HG02870 (cell line): ENCODE results near the gene IGFBP6.
A peak's percentile ranks its signal among the peaks of the same experiment; 100 is the strongest.
"Not testable (repeated sequence)": the region's sequence is repeated elsewhere in the genome, so short reads cannot be mapped to it uniquely, and the experiment has no call there.

ENCODE experiments used
- ATAC-seq: cut with Tn5 transposase; IDR thresholded peaks from one replicate; pipeline ENCODE4 v1.9.1; 2021; ENCODE audit warnings: mild to moderate bottlenecking, moderate library complexity; ENCODE audit not compliant: unreplicated experiment

The IGFBP6 gene

DNA sequence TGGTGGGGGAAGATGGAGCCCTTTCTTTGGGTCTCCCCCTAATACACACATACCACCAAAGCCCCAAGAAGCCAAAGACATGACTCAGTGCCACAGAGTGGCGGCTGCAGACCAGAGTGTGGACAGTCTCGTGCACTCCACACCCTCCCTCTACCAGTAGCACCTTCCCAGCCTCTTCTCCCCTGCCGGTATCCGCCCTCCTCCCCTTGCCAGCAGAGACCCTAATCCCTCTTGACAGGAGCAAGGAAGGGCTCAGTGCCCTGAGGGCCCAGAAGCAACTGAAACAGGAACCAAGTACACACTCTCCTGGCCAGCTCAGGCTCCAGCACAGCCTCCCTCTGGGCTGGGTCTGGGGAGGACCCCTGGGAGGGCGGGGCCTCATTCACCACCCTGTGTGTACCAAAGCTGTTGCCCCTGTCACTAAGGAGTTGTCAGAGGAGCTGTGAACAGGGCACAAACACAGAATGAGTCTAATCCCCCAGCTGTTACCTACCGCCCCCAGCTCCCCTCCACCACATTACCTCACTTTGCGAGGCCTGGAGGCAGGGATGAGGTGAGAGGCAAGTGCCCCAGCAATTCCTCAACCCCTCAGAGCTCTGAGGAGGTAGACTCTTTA, 26.5 kb upstream of the IGFBP6 start:
- no peak for ATAC-seq

DNA sequence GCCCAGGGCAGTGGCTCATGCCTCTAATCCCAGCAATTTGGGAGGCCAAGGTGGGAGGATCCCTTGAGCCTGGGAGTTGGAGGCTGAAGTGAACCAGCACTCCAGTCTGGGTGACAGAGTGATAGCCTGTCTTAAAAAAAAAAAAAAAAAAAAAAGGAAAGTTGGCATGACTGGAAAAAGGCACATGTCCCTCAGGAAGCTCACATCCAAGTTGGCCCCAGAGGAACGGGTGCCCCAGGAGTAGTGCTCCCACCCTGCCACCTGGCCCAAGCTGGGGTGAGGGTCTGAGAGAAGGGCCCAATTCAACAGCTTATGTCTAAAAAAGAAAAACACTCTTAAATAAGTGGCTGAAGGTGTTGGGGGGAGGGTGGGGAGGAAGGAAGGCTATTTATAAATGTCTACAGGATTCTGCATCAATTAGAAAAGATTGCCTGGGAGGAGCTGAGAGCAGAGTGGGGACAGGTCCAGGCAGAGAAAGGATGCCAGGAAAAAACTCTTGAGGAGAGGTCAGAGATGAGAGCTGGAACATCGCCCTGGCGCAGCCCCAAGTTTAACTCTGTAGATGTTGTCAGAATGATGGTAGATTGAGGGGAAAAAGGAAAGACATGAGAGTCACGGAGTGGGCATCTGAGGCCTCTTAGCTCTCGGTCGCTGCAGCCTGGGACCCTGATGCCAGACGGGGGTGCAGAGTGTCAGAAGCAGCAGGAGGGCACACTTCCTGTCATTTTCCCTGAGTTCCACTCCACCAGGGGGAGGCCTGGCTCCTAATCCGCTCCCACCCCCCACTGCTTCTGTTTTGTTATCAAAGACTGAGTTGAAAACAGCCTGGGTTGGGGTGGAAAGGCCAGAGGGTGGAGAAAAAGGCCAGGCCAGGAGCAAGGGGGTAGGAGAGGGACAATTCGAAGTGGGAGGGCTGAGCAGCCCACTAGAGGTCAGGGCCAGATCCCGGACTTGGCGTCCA, 25.6 kb upstream of the IGFBP6 start:
- no peak for ATAC-seq

- no peak for ATAC-seq
These were observed 23.6 kb upstream of the IGFBP6 start for GRCh38 chr12:53073881-53074280.

DNA sequence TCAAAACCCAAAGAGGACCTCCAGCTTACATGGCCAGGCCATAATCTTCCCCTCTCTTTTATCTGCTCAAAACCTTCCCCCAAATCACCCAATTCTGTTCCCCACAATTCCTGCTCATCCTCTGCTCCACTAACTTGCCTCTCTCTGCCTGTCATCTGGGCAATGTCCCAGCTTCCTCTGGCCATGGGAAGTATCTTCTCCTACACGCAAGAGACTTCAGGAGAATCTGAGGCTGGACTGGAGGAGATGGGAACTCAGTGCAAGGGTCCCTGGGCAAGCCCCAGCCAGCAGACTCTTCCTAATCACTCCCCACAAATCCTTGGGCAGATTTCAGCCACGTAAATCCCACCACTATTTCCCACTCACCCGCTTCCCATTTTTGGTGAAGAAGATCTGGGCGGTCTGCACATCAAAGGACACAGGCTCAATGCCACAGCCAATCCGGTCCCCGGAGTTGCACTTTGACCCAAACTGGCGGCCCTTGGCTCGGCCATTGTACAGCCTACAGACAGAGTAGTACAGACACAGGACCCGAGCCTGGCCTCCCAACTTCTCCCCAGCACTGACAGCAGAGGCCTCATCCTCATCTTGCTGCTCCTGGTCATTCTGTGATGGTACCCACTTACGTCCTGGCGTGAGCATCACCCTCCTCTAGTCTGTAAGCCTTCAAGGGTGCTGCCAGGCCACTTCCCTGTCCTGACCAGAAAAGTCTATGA, 23.0 kb upstream of the IGFBP6 start:
- ATAC-seq: no peak

- ATAC-seq: no peak
These were observed 22.5 kb upstream of the IGFBP6 start for GRCh38 chr12:53074999-53075370.

GRCh38 chr12:53076461-53076860, 21.0 kb upstream of the IGFBP6 start:
- no peak for ATAC-seq

- ATAC-seq: no peak
These were observed 20.4 kb upstream of the IGFBP6 start for GRCh38 chr12:53077030-53077429.

- ATAC-seq: peak; percentile 15
These were observed 18.8 kb upstream of the IGFBP6 start for GRCh38 chr12:53078425-53079225.

DNA sequence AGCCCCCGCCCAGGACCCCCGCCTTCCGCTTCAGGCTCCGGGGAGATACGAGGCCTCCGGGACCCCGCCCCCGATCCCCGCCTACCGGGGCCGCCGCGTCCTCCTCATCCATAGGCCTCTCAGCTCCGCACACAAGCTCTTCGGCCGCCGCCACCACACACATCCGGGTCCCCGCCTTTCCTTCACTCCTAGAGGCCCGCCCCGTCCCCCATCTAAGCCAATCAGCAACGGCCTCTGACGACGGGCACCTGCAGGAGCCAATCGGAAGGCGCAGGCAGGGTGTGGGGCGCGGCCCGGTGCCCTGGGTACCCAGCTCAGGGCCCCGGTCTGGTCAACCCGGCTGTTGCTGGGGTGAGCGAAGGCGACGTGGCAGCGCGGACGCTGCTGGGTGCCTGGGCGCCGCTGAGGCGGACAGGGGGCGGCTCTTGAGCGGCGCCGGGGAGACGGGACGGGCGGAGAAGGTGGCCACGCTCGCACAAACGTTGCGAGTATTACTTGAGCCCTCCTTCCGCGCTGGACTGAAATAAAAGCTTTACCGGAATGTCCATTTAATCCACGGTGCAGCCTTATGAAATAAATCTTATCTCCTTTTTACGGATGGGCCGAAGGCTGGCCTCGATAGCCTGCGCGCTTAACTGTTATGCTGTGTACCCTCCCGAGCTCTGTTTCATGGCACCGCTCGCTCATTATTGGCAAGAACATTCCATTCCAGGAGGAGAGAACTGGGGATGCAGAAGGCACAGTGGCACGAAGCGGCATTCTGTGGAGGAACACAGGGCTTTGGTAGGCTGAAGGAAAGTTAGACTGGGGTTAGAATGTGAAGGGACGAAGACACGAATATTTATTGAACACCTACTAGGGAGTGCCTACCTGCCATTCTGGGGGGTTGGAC, 18.0 kb upstream of the IGFBP6 start, which contains the start of gene SPRYD3:
Gene SPRYD3 (minus strand): TSS at position 165 of the 892 bp plus-strand sequence. CDS start 57 bp downstream, at position 108.
- peak; percentile 98 for ATAC-seq

DNA sequence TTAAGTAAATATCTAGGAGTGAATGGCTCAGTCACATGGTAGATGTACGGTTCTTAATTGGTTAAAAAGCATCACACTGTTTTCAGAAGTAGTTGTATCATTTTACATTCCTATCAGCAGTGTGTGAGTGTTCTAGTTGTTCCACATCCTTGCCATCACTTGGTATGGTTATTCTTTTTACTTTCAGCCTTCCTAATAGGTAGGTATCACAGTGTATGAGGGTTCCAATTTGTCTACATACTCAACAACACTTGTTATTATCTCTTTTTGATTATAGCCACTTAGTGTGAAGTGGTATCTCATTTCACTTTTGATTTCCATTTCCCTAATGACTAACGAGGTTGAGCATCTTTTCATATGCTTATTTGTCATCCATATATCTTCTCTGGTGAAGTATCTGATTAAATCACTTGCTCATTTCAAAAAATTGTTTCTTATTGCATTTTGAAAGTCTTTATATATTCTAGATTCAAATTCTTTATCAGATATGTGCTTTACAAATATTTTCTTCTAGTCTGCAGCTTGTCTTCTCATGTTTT, 14.8 kb upstream of the IGFBP6 start:
- ATAC-seq: no peak

DNA sequence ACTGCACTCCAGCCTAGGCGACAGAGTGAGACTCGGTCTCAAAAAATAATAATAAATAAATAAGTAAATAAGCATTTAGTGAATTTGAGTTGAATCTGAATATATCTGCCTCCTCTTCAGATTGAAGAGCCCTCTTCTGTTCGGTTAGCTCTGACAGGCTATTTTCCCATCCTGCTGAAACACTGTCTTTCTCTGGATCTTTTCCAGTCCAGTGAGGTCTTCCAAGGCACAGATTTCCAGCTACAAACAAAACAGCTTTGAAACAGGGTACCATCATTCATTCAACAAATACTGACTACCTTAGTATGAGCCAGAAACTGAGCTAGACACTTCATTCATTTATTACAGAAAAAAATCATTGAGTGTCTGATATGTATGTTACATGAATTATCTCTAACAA, 11.1 kb upstream of the IGFBP6 start:
- ATAC-seq: no peak

DNA sequence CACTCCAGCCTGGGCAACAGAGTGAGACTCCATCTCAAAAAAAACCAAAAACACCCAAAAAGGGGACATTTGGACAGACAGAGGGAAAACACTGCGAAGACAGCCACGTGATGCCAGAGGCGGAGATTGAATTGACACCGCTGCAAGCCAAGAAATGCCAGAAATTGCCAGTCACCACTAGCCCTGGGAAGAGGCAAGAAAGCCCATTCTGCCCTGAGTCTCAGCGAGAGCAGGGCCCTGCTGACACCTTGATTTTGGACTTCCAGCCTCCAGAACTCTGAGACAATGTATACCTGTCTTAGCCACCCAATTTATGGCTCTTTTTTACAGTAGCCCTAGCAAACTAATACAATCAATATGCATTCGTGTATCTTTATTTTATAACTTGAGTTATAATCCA, 7.4 kb upstream of the IGFBP6 start:
- ATAC-seq: no peak

GRCh38 chr12:53090554-53090953, 6.9 kb upstream of the IGFBP6 start:
- no peak for ATAC-seq

- no peak for ATAC-seq
These were observed 5.7 kb upstream of the IGFBP6 start for GRCh38 chr12:53091756-53092155.

- no peak for ATAC-seq
These were observed 3.6 kb upstream of the IGFBP6 start for GRCh38 chr12:53093777-53094393.

GRCh38 chr12:53094394-53094787, 3.1 kb upstream of the IGFBP6 start:
- ATAC-seq: no peak

DNA sequence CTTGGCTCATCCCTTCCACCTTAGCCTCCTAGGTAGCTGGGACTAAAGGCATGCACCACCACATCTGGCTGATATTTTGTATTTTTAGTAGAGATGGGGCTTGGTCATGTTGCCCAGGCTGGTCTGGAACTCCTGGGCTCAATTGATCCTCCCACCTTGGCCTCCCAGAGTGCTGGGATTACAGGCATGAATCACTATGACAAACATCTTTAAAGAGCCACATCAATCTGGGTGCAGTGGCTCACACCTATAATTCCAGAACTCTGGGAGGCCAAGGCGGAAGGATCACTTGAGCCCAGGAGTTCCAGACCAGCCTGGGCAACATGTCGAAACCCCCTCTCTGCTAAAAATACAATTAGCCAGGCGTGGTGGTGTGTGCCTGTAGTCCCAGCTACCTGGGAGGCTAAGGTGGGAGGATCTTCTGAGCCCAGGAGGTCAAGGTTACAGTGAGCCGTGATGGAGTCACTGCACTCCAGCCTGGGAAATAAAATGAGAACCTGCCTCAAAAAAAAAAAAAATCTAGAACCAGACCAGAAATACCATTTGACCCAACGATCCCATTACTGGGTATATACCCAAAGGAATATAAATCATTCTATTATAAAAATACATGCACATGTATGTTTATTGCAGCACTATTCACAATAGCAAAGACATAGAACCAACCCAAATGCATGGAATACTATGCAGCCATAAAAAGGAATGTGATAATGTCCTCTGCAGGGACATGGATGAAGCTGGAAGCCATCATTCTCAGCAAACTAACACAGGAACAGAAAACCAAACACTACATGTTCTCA, 2.5 kb upstream of the IGFBP6 start:
- ATAC-seq: not testable (repeated sequence)

DNA sequence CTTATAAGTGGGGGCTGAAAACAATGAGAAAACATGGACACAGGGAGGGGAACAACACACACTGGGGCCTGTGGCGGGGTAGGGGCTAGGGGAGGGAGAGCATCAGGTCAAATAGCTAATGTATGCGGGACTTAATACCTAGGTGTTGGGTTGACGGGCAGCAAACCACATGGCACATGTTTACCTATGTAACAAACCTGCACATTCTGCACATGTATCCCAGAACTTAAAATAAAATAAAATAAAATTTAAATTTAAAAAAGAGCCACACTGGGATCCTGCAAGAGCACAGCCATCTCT, 1.9 kb upstream of the IGFBP6 start:
- ATAC-seq: not testable (repeated sequence)
